Measurements from ENCODE around the gene WRAP73. TPM values are rescaled to one million over a fixed set of nuclear protein-coding genes. Genes with fewer than 3 reads are reported as not detected.

The WRAP73 gene
- total RNA-seq, 1 donor from 2014 or later, result 32.5 TPM

GRCh38 chr1:3581296-3582036 lies 68.4 kb downstream of the WRAP73 start:
- intact Hi-C loops (cut with micrococcal nuclease), result no loop called here

Other genes starting within 250 kb of the WRAP73 start
- not detected in 2 replicates for gene ARHGEF16, start 195.4 kb downstream of the WRAP73 start, total RNA-seq
- gene MEGF6, start 38.6 kb downstream of the WRAP73 start, total RNA-seq, result 8.3 and 9.6 TPM in 2 replicates
- gene TPRG1L, start 25.1 kb downstream of the WRAP73 start, total RNA-seq, result 14.4 and 17.1 TPM in 2 replicates
- gene TP73, start 2.4 kb upstream of the WRAP73 start, total RNA-seq, result 1.4 and 1.5 TPM in 2 replicates
- gene CCDC27, start 102.3 kb upstream of the WRAP73 start, total RNA-seq, result not detected in 2 replicates
- gene SMIM1, start 122.6 kb upstream of the WRAP73 start, total RNA-seq, result not detected in 2 replicates
- gene LRRC47, start 146.4 kb upstream of the WRAP73 start, total RNA-seq, result 42.6 and 43.5 TPM in 2 replicates
- 53.0 and 65.0 TPM in 2 replicates for gene CEP104, start 207.1 kb upstream of the WRAP73 start, total RNA-seq
- 13.7 and 14.6 TPM in 2 replicates for gene DFFB, start 207.4 kb upstream of the WRAP73 start, total RNA-seq